Endothelial cell of umbilical vein (primary cell): Measurements from ENCODE around the gene PNPLA2.

Experiments used
- EZH2 ChIP-seq: IDR thresholded peaks from 2 replicates; pipeline ENCODE4 v1.6.1; 2012; ENCODE audit warnings: borderline replicate concordance, low read depth, mild to moderate bottlenecking, moderate library complexity, low read length, inconsistent platforms; ENCODE audit not compliant: severe bottlenecking
- FOS ChIP-seq: IDR thresholded peaks from 2 replicates; pipeline ENCODE4 v1.6.1; 2011; ENCODE audit warnings: mild to moderate bottlenecking, low read length, moderate library complexity, borderline replicate concordance; ENCODE audit not compliant: insufficient read depth
- GATA2 ChIP-seq: IDR thresholded peaks from 2 replicates; pipeline ENCODE4 v1.7.0; 2011; ENCODE audit warnings: low read depth, mild to moderate bottlenecking, moderate library complexity, mixed read lengths, low read length; ENCODE audit not compliant: insufficient read length, insufficient read depth
- MYC ChIP-seq: IDR thresholded peaks from one replicate; pipeline ENCODE4 v1.6.1; 2011; ENCODE audit warnings: mild to moderate bottlenecking, low read depth, low read length
- POLR2AphosphoS5 ChIP-seq: IDR thresholded peaks from 2 replicates; pipeline ENCODE4 v1.6.1; 2012; ENCODE audit warnings: low read depth, mild to moderate bottlenecking, control low read depth, low read length, moderate library complexity; ENCODE audit not compliant: insufficient read depth
- TF ChIP-seq, protein P1 (sequence below), 2 donors: IDR thresholded peaks; 1 replicate in 1 of 2; 2 replicates in 1 of 2; pipeline ENCODE4 v1.5.1; 2011; ENCODE audit warnings: low read length in 2 of 2, mild to moderate bottlenecking in 2 of 2, moderate library complexity in 2 of 2, control low read depth in 1 of 2, inconsistent platforms in 1 of 2, low read depth in 1 of 2; ENCODE audit not compliant: insufficient read depth in 1 of 2; ENCODE audit errors: extremely low read depth in 1 of 2
- TF ChIP-seq, protein P2 (sequence below): IDR thresholded peaks from 2 replicates; pipeline ENCODE4 v1.6.1; 2011; ENCODE audit not compliant: insufficient read depth, insufficient read length

DNA sequence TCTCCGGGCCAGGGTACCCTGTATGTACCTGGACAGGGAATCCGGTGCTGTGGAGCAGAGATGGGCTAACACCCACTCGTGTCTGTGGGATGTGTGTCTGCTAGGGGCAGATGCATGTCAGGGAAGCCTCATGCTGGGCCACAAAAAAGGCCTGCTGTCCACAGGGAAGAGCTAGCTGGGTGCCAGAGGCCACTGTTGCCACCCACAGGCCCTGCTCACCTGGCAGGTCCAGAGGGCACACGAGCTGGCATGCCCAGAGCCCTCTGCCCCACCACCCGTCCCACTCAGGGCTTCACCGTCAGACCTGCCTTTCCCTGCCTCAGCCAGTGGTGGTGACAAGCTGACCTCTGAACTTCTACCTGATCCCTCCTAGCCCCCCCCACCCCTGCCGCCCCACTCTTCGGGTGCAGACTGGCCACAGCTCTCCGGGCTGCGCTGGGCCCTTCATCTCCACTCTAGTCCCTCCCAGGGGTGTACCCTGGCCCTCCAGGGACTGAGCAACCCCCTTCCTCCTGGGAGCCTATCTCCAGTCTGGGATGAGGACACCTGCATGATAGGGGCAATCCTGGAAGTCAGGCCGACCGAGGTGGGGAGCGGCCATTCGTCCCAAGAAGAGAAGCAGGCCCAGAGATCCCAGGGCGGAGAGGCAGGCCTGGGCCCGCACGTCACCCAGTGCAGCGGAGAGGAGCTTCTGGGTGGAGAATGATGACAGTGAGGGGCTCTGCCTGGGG lies 22.0 kb upstream of the PNPLA2 start:
- TF ChIP-seq, protein P1, sequence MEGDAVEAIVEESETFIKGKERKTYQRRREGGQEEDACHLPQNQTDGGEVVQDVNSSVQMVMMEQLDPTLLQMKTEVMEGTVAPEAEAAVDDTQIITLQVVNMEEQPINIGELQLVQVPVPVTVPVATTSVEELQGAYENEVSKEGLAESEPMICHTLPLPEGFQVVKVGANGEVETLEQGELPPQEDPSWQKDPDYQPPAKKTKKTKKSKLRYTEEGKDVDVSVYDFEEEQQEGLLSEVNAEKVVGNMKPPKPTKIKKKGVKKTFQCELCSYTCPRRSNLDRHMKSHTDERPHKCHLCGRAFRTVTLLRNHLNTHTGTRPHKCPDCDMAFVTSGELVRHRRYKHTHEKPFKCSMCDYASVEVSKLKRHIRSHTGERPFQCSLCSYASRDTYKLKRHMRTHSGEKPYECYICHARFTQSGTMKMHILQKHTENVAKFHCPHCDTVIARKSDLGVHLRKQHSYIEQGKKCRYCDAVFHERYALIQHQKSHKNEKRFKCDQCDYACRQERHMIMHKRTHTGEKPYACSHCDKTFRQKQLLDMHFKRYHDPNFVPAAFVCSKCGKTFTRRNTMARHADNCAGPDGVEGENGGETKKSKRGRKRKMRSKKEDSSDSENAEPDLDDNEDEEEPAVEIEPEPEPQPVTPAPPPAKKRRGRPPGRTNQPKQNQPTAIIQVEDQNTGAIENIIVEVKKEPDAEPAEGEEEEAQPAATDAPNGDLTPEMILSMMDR (IDR thresholded peaks at IDR 0.05; ENCODE audit: extremely low read depth in 1 of 2, insufficient read depth in 1 of 2, low read depth in 1 of 2, low read length in 2 of 2) = no peak
- TF ChIP-seq, protein P2, sequence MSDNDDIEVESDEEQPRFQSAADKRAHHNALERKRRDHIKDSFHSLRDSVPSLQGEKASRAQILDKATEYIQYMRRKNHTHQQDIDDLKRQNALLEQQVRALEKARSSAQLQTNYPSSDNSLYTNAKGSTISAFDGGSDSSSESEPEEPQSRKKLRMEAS = no peak
- no peak for TF ChIP-seq GATA2
- TF ChIP-seq POLR2AphosphoS5 = no peak
- no peak for TF ChIP-seq EZH2
- no peak for TF ChIP-seq MYC
- no peak for TF ChIP-seq FOS
